Activated CD4-positive, alpha-beta T cell treated with anti-CD3 and anti-CD28 coated beads, Interleukin-2, amount 50 U/mL, for 16 hours (primary cell): ENCODE results near the gene TOMT.

Experiments
- DNase-seq: peaks from one replicate; pipeline ENCODE4 v3.0.0-alpha.2; 2020

TOMT gene

GRCh38 chr11:72088076-72088808 lies 17.5 kb upstream of the TOMT start:
- no peak for DNase-seq

- peak; percentile 61 for DNase-seq
Measured at GRCh38 chr11:72091292-72091691, 14.4 kb upstream of the TOMT start.

- DNase-seq, result no peak
Measured at GRCh38 chr11:72098741-72099140, 7.0 kb upstream of the TOMT start.

DNA sequence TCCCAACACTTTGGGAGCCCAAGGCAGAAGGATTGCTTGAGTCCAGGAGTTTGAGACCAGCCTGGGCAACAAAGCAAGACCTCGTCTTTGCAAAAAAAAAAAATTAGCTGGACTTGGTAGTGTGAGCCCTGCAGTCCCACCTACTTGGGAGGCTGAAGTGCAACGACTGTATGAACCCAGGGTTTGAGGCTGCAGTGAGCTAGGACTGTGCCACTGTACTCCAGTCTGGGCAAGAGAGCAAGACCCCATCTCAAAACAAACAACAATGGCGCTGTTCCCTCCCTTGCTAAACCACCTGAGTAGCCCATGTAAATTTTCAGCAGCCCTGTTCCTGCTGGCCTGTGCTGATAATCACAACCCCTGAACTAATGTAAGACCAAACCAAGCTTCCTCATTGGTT lies 5.7 kb upstream of the TOMT start:
- no peak for DNase-seq

GRCh38 chr11:72100462-72100861 lies 5.3 kb upstream of the TOMT start:
- no peak for DNase-seq

- DNase-seq, result no peak
Measured at GRCh38 chr11:72102162-72102561, 3.6 kb upstream of the TOMT start.

- DNase-seq, result no peak
Measured at GRCh38 chr11:72102631-72102945, 3.1 kb upstream of the TOMT start.

DNA sequence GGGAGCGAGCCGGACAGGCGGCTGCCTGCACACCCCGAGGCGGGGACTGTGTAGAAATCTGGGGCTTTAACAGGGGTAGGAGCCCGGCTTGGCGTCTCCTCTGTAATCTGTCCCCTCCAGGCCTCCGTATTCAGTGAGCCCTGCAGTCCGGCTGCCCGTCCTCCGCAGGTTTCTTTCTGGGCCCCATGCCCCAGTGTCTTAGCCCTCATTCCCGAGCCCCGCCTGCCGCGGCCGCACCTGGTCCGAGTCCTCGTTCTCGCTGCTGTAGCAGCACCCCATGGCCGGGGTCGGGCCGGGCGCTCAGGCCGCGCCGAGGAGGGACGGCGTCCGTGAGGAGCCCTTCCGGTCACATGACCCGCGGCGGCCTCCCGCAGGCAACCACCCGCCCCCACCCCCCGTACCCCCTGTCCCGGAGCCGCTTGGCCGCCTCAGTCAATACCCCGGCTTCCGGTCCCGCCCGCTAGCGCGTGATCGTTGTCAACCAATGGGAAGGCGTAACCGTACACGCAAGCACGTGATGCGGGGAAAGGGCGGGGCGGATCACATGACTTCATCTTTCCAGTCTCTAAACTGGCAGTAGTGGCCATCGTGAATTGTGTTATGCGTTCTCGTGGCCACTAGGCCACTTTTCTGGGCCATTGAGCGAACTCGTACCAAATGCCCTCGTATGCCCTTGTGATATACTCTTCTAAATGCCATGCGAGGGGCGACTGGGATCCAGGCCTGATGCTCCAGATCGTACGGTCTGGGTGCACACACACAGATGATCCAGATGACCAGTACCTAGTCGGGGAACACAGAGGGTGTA lies 2.6 kb upstream of the TOMT start, which contains the start of gene LAMTOR1:
Gene LAMTOR1, minus strand, starts transcription at position 352 of the 808 bp plus-strand sequence. Its CDS starts 73 bp downstream, at position 279.
- DNase-seq, result peak; percentile 99

DNA sequence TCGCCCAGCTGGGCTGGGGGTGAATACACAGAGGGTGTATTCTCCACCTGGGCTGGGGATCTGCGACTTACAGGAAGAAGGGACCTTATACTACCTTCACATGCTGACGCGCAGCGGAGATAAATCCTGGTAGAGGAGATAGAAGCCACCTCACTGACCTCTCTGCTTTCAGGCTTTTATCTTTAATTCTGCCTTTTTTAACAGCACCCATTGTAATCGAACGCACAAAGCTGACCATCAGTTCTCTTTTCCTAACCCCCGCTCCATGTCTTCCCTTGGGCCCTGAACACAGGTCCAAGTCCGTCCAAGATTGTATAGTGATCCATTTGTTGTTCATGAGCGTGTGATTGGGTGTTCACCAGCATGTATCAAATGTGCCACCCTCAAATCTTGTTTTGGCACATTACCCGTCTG lies 2.0 kb upstream of the TOMT start:
- DNase-seq, result no peak

DNA sequence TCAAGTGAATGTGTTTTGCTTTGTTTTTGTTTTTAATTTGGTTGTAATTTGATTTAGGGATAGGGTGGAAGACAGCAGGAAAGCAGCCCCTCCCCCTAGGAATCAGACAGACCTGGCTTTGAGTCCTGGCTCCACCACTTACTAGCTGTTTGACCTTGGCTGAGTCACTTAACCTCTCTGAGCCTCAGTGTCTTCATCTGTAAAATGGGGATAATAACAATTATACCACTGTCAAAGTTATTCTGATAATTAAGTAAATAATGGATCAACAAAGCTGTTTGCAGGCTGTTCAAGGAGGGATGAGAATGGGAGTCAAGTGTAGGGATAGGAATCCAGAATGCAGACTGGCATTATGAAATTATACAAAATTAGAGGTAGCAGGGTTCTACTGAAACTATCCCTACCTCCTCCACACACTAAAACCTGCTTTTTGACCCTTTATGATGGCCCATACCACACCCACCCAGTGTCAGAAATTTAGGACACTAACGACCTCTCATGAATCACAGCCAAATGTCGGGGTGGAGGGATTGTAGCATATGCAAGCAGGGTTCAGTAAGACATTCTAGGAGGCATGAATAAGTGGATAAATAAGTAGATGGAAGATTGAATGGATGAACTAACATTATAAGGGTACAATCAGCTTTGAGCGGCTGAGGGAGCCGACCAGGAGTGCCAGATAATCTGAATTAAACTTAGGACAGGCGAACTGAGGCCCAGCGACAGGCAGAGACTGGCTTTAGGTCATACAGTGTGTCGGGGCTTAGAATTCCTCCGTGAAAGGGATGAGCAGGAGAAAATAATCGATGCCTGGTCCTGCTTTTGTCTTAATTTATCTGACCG lies 5.8 kb downstream of the TOMT start:
- DNase-seq, result no peak

GRCh38 chr11:72112143-72112977 lies 6.6 kb downstream of the TOMT start, which contains the start of gene ANAPC15:
ANAPC15 (minus strand) TSS chr11:72112695; CDS start chr11:72111276, 1,419 bp downstream.
- DNase-seq, result peak; percentile 99

DNA sequence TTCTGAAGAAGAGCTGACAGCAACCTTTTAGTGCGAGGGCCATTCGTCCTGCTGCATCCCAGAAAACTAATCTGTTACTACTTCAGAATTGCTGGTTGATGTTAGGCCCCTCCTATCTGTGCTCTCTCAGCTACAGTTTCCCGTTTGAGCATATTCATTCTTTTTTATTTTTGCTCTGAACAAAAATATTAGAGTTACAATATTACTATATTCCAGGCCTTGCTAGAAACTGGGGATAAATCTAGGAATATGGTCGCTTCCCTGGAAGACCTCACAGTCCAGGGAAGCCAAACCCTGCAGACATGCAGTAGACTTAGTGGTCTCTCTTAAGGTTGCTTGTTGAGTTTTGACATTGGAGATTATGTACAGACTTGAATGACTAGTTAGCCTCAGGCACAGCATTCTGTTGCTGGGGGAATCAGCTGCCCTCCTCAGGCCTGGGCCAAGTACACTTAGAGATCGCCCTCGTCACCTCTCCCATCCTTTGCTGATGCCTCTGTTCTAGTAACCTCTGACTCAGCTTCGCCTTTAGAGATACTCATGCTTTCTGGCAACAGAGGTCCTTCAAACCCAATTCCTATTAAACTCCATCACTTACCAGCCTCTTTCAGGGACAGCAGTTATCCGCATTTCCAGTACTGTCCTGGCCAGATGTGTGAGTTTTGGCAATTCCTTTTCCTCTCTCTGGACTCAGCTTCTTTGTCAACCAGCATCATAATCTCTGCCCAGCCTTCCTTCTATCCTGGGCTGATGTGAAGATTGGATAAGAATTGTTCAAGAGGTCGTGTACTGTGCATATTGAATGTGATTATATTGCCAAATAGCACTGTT lies 7.5 kb downstream of the TOMT start:
- DNase-seq, result no peak

- no peak for DNase-seq
Measured at GRCh38 chr11:72114570-72114969, 8.8 kb downstream of the TOMT start.

- no peak for DNase-seq
Measured at GRCh38 chr11:72116019-72116755, 10.5 kb downstream of the TOMT start.

- DNase-seq, result no peak
Measured at GRCh38 chr11:72119198-72119597, 13.5 kb downstream of the TOMT start.

DNA sequence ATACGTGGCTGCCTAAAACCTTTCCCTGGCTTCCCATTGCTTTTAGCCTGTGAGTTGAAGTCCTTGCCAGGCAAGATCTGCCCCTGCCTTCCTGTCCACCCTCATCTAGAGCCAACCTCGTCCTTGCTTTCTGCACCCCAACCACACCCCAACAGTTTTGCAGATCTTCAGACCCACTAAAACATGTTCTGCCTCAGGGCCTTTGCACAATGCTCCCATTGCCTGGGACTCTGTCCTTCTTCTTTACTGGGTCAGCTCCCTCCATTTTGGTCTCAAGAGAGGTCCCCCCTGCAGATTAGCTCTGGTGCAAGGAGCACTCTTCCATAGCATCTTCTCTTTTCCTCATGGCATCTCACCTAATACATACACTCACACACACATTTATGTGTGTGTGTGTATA lies 15.2 kb downstream of the TOMT start:
- DNase-seq, result no peak

GRCh38 chr11:72122607-72123006 lies 16.9 kb downstream of the TOMT start:
- no peak for DNase-seq

GRCh38 chr11:72123117-72123653 lies 17.5 kb downstream of the TOMT start:
- DNase-seq, result no peak

GRCh38 chr11:72124046-72124445 lies 18.3 kb downstream of the TOMT start:
- DNase-seq, result no peak

- DNase-seq, result no peak
Measured at GRCh38 chr11:72125956-72126355, 20.2 kb downstream of the TOMT start.
